Left kidney (tissue), 2 donors: Measurements from ENCODE around the gene STARD8. TPM values are rescaled to one million over a fixed set of nuclear protein-coding genes. Genes with fewer than 3 reads are reported as not detected.

Experiments
- DNase-seq: peaks from one replicate; pipeline ENCODE4 v3.0.0-alpha.2; 2013
- polyA plus RNA-seq: library from polyadenylated mRNA; unstranded; fragments of 120-200 nt; gene quantifications from one replicate; pipeline ENCODE4 v1.2.1, GENCODE V29; 2013; ENCODE audit not compliant: insufficient read length

Gene STARD8
- polyA plus RNA-seq, 1 donor = 17.4 TPM

DNA sequence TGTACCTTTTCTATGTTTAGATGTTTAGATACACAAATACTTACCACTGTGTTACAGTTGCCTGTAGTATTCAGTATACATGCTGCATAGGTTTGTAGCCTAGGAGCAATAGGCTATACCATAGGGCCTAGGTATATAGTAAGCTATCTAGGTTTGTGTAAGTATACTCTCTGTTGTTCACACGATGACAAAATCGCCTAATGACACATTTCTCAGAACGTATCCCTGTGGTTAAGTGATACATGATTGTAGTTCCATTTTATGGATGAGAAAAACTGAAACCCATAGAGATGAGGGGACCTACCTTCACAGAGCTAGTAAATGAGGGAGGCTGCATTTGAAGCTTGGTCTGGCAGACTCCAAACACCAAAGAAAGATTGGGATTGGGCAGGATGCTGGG, 102.0 kb downstream of the STARD8 start:
- no peak for DNase-seq

DNA sequence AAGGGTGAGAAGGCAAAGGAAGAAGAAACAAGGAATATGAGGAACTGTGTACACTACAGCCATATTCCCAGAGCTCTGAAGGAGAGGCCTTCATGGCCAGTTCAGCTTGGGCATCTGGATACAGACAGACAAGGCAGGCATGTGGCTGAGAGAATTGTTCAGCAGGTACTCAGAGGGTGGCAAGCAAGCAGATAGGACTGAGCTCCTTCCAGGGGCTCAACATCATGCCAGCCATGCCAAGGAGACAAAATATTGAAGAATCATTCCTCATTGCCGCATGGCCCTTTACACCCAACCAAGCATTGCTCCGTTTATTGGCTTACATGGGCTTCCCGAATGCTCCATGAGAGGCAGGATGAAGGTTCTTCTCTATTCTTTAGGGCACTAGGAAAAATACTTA, 102.8 kb downstream of the STARD8 start:
- DNase-seq = no peak

DNA sequence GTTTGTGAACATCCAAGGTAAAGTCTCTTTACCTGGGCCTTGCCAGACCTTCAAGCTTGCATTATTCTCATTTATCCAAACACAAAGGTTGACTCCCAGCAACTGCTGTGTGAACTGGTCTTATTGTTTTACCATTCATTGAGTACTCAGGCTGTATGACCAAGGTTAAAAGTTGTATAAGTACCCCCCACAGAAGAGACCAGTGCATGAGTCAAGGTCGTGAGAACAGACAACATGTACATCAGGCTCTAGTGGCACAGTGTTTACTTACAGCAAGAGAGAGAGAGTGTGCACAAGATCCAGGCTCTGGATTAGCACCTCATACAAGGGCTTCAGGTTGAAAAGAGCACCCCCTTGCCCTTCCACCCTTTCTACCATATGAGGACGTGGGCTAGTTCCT, 103.9 kb downstream of the STARD8 start:
- no peak for DNase-seq

DNA sequence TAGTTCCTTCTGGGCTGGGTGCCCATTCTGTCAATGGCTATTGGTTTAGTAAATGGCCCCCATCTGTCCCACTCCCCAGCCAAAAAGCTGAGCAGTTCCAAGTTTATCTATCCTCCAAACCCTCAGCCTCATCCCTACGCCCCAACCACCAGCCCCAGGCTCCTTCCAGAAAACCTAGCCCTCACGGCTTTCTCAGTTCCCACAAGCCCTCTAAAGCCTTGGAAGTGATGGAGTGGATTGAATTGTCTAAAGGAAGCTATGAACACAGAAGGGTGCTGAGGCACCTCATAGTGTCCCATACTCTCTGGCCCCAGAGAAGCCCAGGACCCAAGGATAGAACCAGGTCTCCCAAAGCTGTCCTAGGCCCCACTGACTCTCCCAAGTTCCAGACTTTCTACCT, 105.8 kb downstream of the STARD8 start:
- DNase-seq = no peak

DNA sequence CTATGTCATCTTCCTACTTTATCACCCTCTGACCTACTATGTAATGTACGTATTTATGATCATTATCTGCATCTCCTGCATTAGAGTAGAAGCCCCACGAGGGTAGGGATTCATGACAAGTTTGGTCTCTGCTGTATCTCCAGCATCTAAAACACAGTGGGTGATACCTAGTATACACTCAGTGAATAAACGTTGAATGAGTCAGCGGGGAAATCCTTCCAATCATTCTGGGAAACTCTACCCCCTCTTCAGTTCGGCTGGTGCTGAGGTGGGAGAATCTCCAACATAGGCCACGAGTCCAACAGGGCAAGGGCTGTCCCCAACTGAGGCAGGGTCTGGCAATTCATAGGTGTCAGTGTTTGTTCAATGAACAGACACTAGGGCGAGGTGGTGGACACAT, 106.9 kb downstream of the STARD8 start:
- DNase-seq = no peak

DNA sequence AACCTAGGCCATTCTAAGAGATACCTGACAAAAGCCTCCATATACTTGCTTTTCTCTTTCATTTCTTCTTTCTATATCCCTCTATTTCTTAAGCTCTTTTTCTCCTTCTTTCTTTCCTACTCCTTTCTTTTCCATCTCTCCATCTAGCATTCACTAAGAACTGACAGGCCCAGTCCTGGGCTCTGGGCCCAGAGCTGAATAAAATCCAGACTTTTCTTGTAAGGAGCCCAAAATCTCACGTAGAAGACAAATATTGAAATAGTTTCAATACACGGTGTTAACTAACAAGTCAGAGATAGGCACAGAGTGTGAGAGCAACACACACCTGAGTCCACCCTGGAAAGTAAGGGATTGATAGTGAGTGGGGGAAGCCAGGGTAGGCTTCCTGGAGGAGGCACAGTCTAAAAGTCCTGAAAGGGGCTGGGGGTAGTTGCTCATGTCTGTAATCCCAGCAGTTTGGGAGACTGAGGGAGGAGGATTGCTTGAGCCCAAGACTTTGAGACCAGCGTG, 108.2 kb downstream of the STARD8 start:
- no peak for DNase-seq

DNA sequence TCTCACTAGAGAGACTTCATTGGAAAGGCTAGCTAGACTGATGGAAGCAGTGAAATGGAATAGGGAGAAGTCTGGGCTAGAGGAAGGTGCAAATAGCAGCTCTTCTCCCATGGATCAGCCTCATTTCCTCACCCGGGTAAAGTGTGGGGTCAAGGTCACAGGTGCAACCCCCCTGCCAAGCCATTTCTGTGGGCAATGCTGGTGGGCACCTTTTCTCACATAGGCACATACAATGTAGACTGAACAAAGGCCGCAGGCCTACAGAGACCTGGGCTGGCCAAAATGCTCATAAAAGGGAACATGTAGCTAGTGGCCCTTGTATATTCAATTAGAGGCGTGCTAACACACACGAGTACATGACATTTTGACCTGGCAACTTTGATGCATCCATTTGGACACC, 109.9 kb downstream of the STARD8 start:
- DNase-seq = no peak

DNA sequence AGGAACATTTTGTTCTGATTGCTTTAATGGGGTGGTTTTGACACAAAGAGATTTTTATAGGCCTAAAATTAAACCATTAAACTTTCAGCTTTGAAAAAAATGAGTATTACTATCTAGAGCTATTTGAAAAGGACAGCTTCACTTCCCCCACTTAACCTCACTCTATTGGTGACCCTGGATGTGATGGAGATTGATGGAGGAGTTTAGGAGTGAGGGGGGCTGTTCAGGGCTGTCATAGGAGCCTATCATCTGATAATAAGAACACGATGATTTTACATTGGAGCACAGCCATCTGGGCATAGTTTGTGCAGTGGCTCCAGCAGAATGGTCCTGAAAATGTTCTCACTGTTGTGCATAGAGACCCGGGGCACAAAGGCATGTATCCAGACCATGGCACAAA, 110.3 kb downstream of the STARD8 start:
- DNase-seq = no peak

DNA sequence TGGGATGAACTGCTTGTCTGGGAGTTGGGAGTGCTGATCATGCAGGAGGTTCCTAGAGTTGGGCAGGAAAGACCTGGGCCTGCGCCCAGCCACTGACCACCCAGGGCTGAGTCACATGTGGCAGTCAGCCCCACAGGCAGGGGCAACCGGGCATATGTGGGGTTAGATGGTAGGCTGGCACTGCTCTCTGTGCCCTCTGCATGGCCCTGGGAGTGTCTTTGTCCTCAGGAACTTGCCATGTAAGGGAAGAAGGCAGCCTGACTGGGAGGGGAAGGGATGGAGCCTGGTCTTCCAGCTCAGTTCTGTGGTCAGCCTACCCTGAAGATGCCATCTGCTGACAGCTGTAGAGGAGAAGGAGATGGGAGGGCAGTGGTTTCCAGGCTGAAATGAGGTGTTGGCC, 111.2 kb downstream of the STARD8 start:
- no peak for DNase-seq

DNA sequence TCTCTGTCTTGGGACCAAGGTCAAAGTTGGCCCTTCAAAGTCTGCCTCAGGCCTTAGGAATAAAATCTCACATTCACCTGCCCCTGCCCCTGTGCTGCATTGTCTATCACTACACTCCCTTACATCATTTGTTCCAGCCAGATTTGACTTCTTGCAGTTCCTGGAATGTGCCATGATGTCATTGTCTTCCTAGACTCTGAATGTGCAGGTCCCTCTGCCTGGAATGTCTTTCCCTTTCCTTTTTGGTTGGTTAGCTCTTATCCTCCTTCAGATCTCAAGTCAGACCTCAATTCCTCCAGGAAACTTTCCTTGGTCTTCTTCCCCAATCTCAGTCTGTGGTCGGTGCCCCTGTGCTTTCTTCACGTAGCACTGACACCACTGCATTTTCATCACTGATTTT, 113.6 kb downstream of the STARD8 start:
- DNase-seq = no peak

DNA sequence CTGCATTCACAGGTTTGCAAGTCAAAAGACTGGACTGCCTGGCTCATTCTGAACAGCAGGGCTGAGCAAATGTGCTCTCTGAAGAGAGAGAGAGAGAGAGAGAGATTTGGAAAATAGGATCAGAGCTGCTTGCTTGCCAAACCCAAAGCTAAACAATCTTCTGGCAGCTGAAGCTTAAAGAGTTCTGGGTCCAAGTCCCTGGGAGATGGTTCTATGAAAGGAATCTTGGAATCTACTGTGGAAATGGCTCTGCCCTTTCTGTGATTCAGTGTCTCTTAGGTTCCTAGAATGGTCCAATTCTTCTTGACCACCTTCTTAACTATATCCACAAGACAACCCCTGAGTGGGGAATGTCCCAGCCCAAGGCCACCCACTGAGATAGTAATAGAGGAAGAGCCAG, 115.3 kb downstream of the STARD8 start:
- no peak for DNase-seq

DNA sequence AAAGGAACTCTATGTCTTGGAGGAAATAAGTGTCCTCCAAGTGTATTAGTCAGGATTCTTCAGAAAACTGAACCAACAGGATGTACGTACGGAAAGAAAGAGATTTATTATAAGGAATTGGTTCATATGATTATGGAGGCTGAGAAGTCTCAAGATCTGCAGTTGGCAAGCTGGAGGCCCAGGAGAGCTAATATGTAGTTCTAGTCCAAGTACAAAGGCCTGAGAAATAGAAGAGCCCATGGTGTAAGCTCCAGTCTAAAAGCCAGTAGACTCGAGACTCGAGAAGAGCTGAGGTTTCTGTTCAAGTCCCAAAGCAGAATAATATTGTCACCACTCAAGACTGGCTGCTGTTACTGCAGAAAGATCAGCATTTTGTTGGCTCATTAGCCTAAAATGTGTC, 116.0 kb downstream of the STARD8 start:
- no peak for DNase-seq

Other genes starting within 250 kb of the STARD8 start
- gene OPHN1, start 214.2 kb upstream of the STARD8 start, polyA plus RNA-seq = 9.8 TPM
- 58.1 TPM for gene YIPF6, start 148.6 kb upstream of the STARD8 start, polyA plus RNA-seq
- 87.7 TPM for gene EFNB1, start 181.4 kb downstream of the STARD8 start, polyA plus RNA-seq